SU-DHL-6 (cell line): ENCODE measurements around the gene POLR2E.

Source experiments
- H2AFZ ChIP-seq: fragments of 200-600 bp; sonication (generic); 2 replicates; pipeline ENCODE4 v1.6.1; 2014; ENCODE audit warnings: low read depth, mild to moderate bottlenecking, moderate library complexity, mixed read lengths, antibody characterized with exemption, low read length; ENCODE audit not compliant: severe bottlenecking
- H3F3A ChIP-seq: fragments of 200-600 bp; shearing (Covaris generic); 2 replicates; pipeline ENCODE4 v1.6.0; 2016; ENCODE audit warnings: antibody characterized with exemption, mild to moderate bottlenecking; ENCODE audit not compliant: insufficient read depth
- H3K27ac ChIP-seq: fragments of 200-600 bp; sonication (generic); 2 replicates; pipeline ENCODE4 v1.5.1; 2016; ENCODE audit warnings: low read depth, mild to moderate bottlenecking, low read length, moderate library complexity, mixed read lengths
- H3K27me3 ChIP-seq: fragments of 200-600 bp; sonication (generic), shearing (Covaris generic); 2 replicates; pipeline ENCODE4 v1.6.0; 2014; ENCODE audit warnings: mild to moderate bottlenecking, low read length
- H3K36me3 ChIP-seq: fragments of 200-600 bp; sonication (generic); 2 replicates; pipeline ENCODE4 v1.6.1; 2014; ENCODE audit warnings: mild to moderate bottlenecking, low read length, mixed read lengths
- H3K4me2 ChIP-seq: fragments of 300-600, 200-600 bp; shearing (Covaris generic), sonication (generic); 2 replicates; pipeline ENCODE4 v1.6.0; 2014; ENCODE audit warnings: low read length, low read depth, mild to moderate bottlenecking; ENCODE audit not compliant: poor library complexity, severe bottlenecking
- H3K4me3 ChIP-seq: fragments of 200-600 bp; sonication (generic); 2 replicates; pipeline ENCODE4 v1.5.1; 2014; ENCODE audit warnings: antibody characterized with exemption, low read length, mild to moderate bottlenecking, mixed read lengths; ENCODE audit not compliant: insufficient read depth, poor library complexity, severe bottlenecking
- H3K79me2 ChIP-seq: fragments of 200-600 bp; sonication (generic); 2 replicates; pipeline ENCODE4 v1.6.1; 2014; ENCODE audit warnings: mild to moderate bottlenecking, low read length, moderate library complexity; ENCODE audit not compliant: insufficient read depth
- H3K9ac ChIP-seq: fragments of 200-600 bp; sonication (generic); 2 replicates; pipeline ENCODE4 v1.7.0; 2014; ENCODE audit warnings: mild to moderate bottlenecking, low read length
- H3K9me2 ChIP-seq: fragments of 200-600 bp; sonication (generic); replicated peaks from 2 replicates; pipeline ENCODE4 v1.6.1; 2014; ENCODE audit warnings: low read length; ENCODE audit not compliant: insufficient read depth
- H3K9me3 ChIP-seq: fragments of 200-600 bp; sonication (generic); 2 replicates; pipeline ENCODE4 v1.6.1; 2014; ENCODE audit warnings: low read length, mixed read lengths; ENCODE audit not compliant: insufficient read depth
- H4K20me1 ChIP-seq: fragments of 200-600 bp; sonication (generic); 2 replicates; pipeline ENCODE4 v1.6.1; 2014; ENCODE audit warnings: low read depth, mild to moderate bottlenecking, antibody characterized with exemption, low read length, moderate library complexity, mixed read lengths
- EZH2phosphoT487 ChIP-seq: fragments of 200-600 bp; sonication (generic), shearing (Covaris generic); conservative IDR thresholded peaks from 2 replicates; pipeline ENCODE4 v1.6.1; 2018; ENCODE audit warnings: mild to moderate bottlenecking, antibody characterized with exemption, low read length, moderate library complexity, mixed read lengths
- TF ChIP-seq, protein P1 (sequence below): fragments of 200-600 bp; sonication (generic); IDR thresholded peaks from one replicate; pipeline ENCODE4 v1.5.1; 2017; ENCODE audit warnings: antibody characterized with exemption, mild to moderate bottlenecking, low read length, moderate library complexity; ENCODE audit not compliant: insufficient read depth, poor library complexity, severe bottlenecking

The POLR2E gene

GRCh38 chr19:1128106-1128505 is 32.9 kb upstream of the POLR2E start:
- H3K9me3 ChIP-seq, result no peaks in the 10 kb centered on the region
- H3K27ac ChIP-seq, result no peak overlapping the region
- H3F3A ChIP-seq, result no peaks in the 10 kb centered on the region
- no peaks in the 10 kb centered on the region for H3K79me2 ChIP-seq
- no peak overlapping the region for H3K4me3 ChIP-seq
- no peak overlapping the region for H3K9ac ChIP-seq
- no peak for TF ChIP-seq EZH2phosphoT487
- TF ChIP-seq, protein P1, sequence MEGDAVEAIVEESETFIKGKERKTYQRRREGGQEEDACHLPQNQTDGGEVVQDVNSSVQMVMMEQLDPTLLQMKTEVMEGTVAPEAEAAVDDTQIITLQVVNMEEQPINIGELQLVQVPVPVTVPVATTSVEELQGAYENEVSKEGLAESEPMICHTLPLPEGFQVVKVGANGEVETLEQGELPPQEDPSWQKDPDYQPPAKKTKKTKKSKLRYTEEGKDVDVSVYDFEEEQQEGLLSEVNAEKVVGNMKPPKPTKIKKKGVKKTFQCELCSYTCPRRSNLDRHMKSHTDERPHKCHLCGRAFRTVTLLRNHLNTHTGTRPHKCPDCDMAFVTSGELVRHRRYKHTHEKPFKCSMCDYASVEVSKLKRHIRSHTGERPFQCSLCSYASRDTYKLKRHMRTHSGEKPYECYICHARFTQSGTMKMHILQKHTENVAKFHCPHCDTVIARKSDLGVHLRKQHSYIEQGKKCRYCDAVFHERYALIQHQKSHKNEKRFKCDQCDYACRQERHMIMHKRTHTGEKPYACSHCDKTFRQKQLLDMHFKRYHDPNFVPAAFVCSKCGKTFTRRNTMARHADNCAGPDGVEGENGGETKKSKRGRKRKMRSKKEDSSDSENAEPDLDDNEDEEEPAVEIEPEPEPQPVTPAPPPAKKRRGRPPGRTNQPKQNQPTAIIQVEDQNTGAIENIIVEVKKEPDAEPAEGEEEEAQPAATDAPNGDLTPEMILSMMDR, result no peak
- no peaks in the 10 kb centered on the region for H3K9me2 ChIP-seq
- H3K4me2 ChIP-seq, result no peak overlapping the region
- H3K36me3 ChIP-seq, result no peaks in the 10 kb centered on the region
- no peak overlapping the region for H2AFZ ChIP-seq
- H3K27me3 ChIP-seq, result no peaks in the 10 kb centered on the region
- no peaks in the 10 kb centered on the region for H4K20me1 ChIP-seq

DNA sequence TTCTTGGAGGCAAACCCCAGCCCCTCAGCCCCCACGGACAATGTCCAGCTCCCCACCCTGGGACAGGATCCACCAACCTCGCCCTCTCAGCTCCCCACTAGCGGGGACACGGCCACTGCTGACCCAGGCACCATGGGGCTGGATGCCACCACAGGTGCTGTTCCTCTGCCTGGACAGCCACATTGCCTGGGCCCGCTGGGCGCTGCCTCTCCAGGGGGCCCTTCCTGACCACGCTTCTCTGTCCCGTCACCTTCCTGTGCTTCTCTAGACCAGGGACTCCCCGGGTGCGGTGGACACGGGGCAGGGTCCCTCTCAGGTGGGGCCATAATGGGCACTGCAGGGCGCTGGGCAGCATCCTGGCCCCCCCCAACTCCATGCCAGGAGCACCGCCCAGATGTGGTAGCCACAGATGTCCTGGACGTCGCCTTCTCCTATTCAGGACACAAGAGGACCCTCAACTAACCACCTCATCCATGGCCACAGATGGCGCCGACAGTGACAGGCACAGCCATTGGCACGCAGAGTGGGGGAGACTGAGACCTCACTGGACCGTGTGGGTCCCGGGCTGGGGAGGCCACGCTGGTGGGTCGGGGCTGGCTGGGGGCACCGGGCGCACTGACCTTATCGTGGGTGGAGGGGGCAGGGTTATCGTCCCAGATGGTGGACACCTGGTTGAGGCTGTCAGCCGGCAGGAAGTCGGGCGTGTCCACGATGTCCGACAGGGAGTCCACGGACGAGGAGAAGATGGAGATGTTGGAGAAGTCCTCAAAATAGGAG is 32.0 kb upstream of the POLR2E start:
- Histone ChIP-seq H3K9ac (no peak overlapping the region), H3K9me3 (no peaks in the 10 kb centered on the region), H2AFZ (no peak overlapping the region), H3K9me2 (no peaks in the 10 kb centered on the region), H3F3A (no peaks in the 10 kb centered on the region), H3K27me3 (no peaks in the 10 kb centered on the region), H3K4me3 (no peak overlapping the region), H3K79me2 (no peaks in the 10 kb centered on the region), H3K4me2 (no peak overlapping the region), H3K27ac (no peak overlapping the region), H3K36me3 (no peaks in the 10 kb centered on the region), H4K20me1 (no peaks in the 10 kb centered on the region)
- TF ChIP-seq, protein P1, result no peak
- TF ChIP-seq EZH2phosphoT487, result no peak

GRCh38 chr19:1125601-1126467 is 30.7 kb upstream of the POLR2E start:
- Histone ChIP-seq H3K27ac (no peak overlapping the region), H2AFZ (no peak overlapping the region), H3K9me3 (no peaks in the 10 kb centered on the region), H3K9me2 (no peaks in the 10 kb centered on the region), H3K4me3 (no peak overlapping the region), H3K36me3 (no peaks in the 10 kb centered on the region), H3K79me2 (no peaks in the 10 kb centered on the region), H3K27me3 (no peaks in the 10 kb centered on the region), H4K20me1 (no peaks in the 10 kb centered on the region), H3K9ac (no peak overlapping the region), H3F3A (no peaks in the 10 kb centered on the region), H3K4me2 (no peak overlapping the region)
- TF ChIP-seq, protein P1, result no peak
- no peak for TF ChIP-seq EZH2phosphoT487
